K562 (cell line): Measurements from ENCODE around the gene MPG. TPM values are rescaled to one million over a fixed set of nuclear protein-coding genes. Genes with fewer than 3 reads are reported as not detected.
A peak's percentile ranks its signal among the peaks of the same experiment; 100 is the strongest.

Experiments
- ATF7 ChIP-seq: fragments of 450-650 bp; IDR thresholded peaks from 2 replicates; pipeline ENCODE4 v1.7.1; 2014; ENCODE audit warnings: mild to moderate bottlenecking, moderate library complexity
- CBX1 ChIP-seq: sonication (generic); IDR thresholded peaks from 2 replicates; pipeline ENCODE4 v1.6.1; 2016; ENCODE audit warnings: antibody characterized with exemption, low read depth, mild to moderate bottlenecking
- CREB1 ChIP-seq, 2 experiments: sonication (generic) in 1 of 2; formaldehyde crosslinking in 1 of 2; IDR thresholded peaks; 2 replicates each; pipeline versions ENCODE4 v1.6.1 to v1.8.0; 2012 to 2022; ENCODE audit warnings: inconsistent platforms in 1 of 2, mild to moderate bottlenecking in 1 of 2, missing genetic modification reagents in 1 of 2, moderate library complexity in 1 of 2
- E4F1 ChIP-seq: fragments of 250-450 bp; sonication (Bioruptor Pico); IDR thresholded peaks from 2 replicates; pipeline ENCODE4 v1.5.0; 2021; ENCODE audit warnings: mild to moderate bottlenecking, borderline replicate concordance
- FUS ChIP-seq: fragments of 200-400 bp; formaldehyde crosslinking; optimal IDR thresholded peaks from 2 replicates; pipeline ENCODE3; 2017; ENCODE audit warnings: low read depth, low read length
- HDAC3 ChIP-seq: fragments of 450-650 bp; IDR thresholded peaks from 2 replicates; pipeline ENCODE4 v1.6.1; 2018; ENCODE audit warnings: borderline replicate concordance, mild to moderate bottlenecking, moderate library complexity; ENCODE audit not compliant: partially characterized antibody
- KAT7 ChIP-seq: sonication (generic); formaldehyde crosslinking; IDR thresholded peaks from 2 replicates; pipeline ENCODE4 v1.8.0; 2022; ENCODE audit warnings: missing genetic modification reagents, mild to moderate bottlenecking, borderline replicate concordance
- KLF10 ChIP-seq: fragments of 250-450 bp; sonication (Bioruptor Pico); IDR thresholded peaks from 2 replicates; pipeline ENCODE4 v1.6.1; 2021; ENCODE audit warnings: matching md5 sums
- MNT ChIP-seq, 2 experiments: fragments of 450-650 bp; conservative IDR thresholded peaks; 2 replicates each; pipeline ENCODE4 v1.6.1; 2017; ENCODE audit warnings: mild to moderate bottlenecking in 2 of 2, moderate library complexity in 2 of 2
- SMARCB1 ChIP-seq: IDR thresholded peaks from 2 replicates; pipeline ENCODE4 v1.6.1; 2011; ENCODE audit warnings: improper control_type of control experiment, low read depth; ENCODE audit not compliant: insufficient read length
- THRA ChIP-seq: fragments of 450-650 bp; IDR thresholded peaks from 2 replicates; pipeline ENCODE4 v1.6.1; 2017; ENCODE audit warnings: mild to moderate bottlenecking, moderate library complexity
- TSHZ1 ChIP-seq: fragments of 250-450 bp; sonication (Bioruptor Pico); IDR thresholded peaks from 2 replicates; pipeline ENCODE4 v1.4.0; 2020; ENCODE audit warnings: mild to moderate bottlenecking, moderate library complexity
- ZKSCAN1 ChIP-seq: fragments of 150-350 bp; IDR thresholded peaks from 2 replicates; pipeline ENCODE4 v1.6.1; 2016; ENCODE audit warnings: low read depth, low read length
- ZKSCAN8 ChIP-seq: fragments of 200-800 bp; sonication (Bioruptor generic); IDR thresholded peaks from 2 replicates; pipeline ENCODE4 v1.6.1; 2016; ENCODE audit warnings: missing genetic modification characterization, missing compliant biosample characterization
- ZNF140 ChIP-seq: fragments of 250-450 bp; sonication (Bioruptor Pico); IDR thresholded peaks from 2 replicates; pipeline ENCODE4 v1.8.0; 2021; ENCODE audit warnings: moderate library complexity, mild to moderate bottlenecking, inconsistent platforms
- ZNF384 ChIP-seq: IDR thresholded peaks from 2 replicates; pipeline ENCODE4 v1.6.1; 2012; ENCODE audit warnings: low read depth, low read length, improper control_type of control experiment
- polyA plus RNA-seq, 8 experiments: library from polyadenylated mRNA; depleted of rRNA in 4 of 8; stranded (reverse) in 5 of 8; unstranded in 3 of 8; fragments of >200 nt; fragmentation: Nextera tagmentation in 2 of 8; fragmentation: Illumina TruSeq in 1 of 8; extraction: Ambion mirVana in 2 of 8; extraction: Trizol in 1 of 8; gene quantifications; 2 replicates each; pipeline versions ENCODE4 v1.2.1 to v1.2.3, GENCODE V29; 2011 to 2014; ENCODE audit warnings: inconsistent platforms in 1 of 8, missing spikeins in 1 of 8
- total RNA-seq, 7 experiments: library from RNA; depleted of rRNA in 6 of 7; stranded (reverse); fragments of >200 nt in 6 of 7; fragmentation: Illumina TruSeq in 2 of 7; extraction: Trizol in 2 of 7; gene quantifications; 2 replicates each; pipeline versions ENCODE4 v1.2.1 to v1.2.3, GENCODE V29; 2011 to 2021; ENCODE audit warnings: low replicate concordance in 1 of 7

The MPG gene
- total and polyA plus RNA-seq, 9 of the 15 experiments (the other 6 are each of a cell fraction or from before 2014, with no cell fraction given): 0.42 to 226 (median 36.2) TPM

- TF ChIP-seq ZKSCAN1 (no peak), THRA (no peak), ATF7 (peak; percentile 15; the same call in 1 of the 2 replicates), FUS (no peak), KLF10 (CRISPR knock-in tag) (no peak), ZKSCAN8 (CRISPR knock-in tag) (no peak), TSHZ1 (CRISPR knock-in tag) (no peak), E4F1 (CRISPR knock-in tag) (no peak), SMARCB1 (no peak), ZNF384 (no peak), CREB1 (IDR thresholded peaks at IDR 0.05) (no peak), CREB1 (CRISPR knock-in tag; IDR thresholded peaks at IDR 0.05) (peak; percentile 29; the same call in 1 of the 2 replicates), ZNF140 (CRISPR knock-in tag) (no peak), KAT7 (CRISPR knock-in tag) (0 out of 2 replicates have a peak, but pooled peaks have one; percentile 60), MNT (conservative IDR thresholded peaks at IDR 0.05) (no peak), CBX1 (no peak), HDAC3 (no peak)
These were observed 36.0 kb upstream of the MPG start (continued) for GRCh38 chr16:42069-42457.
